GM12878 (cell line): Measurements from ENCODE around the gene UBQLN4. TPM values are rescaled to one million over a fixed set of nuclear protein-coding genes. Genes with fewer than 3 reads are reported as not detected.

Experiments used
- ATAC-seq: fragments of 200-7000 bp; cut with Tn5 transposase; 3 replicates; pipeline ENCODE4 v1.9.1; 2020; ENCODE audit warnings: mild to moderate bottlenecking, moderate library complexity
- BruUV-seq: library from RNA; stranded (reverse); fragments of 400-500 nt; replicated peaks from 2 replicates; lab custom pipeline; 2021; lab: Mats Ljungman, UMichigan
- CTCF ChIA-PET: fragments of 300-600 bp; sonication (Branson Sonifier 250); formaldehyde crosslinking; extraction: SDS; loops from one replicate; lab custom pipeline; 2021; ENCODE audit warnings: inconsistent platforms; lab: Yijun Ruan, JAX
- POLR2A ChIA-PET: fragments of 350-600 bp; formaldehyde crosslinking; extraction: SDS; loops from one replicate; lab custom pipeline; 2021; ENCODE audit warnings: inconsistent platforms; lab: Charles Lee
- RAD21 ChIA-PET: fragments of 300-600 bp; sonication (Branson Sonifier 250); formaldehyde crosslinking; loops from one replicate; lab custom pipeline; 2023; ENCODE audit warnings: antibody characterized with exemption; ENCODE audit not compliant: unreplicated experiment; lab: Charles Lee
- SMC1A ChIA-PET: fragments of 300-600 bp; sonication (Branson Sonifier 250); formaldehyde crosslinking; loops from one replicate; lab custom pipeline; 2023; ENCODE audit not compliant: unreplicated experiment, uncharacterized antibody; lab: Charles Lee
- DNase-seq: peaks from one replicate; pipeline ENCODE4 v3.0.0-alpha.2; 2011; ENCODE audit warnings: low read depth, low spot score
- FAIRE-seq: peaks from 3 replicates; lab custom pipeline; 2011; peaks lifted over from hg19 to GRCh38; lab: Jason Lieb, UNC
- H2AFZ ChIP-seq: 2 replicates; pipeline ENCODE4 v1.6.0; 2011; ENCODE audit warnings: low read depth, low read length, control low read depth; ENCODE audit not compliant: control insufficient read depth
- H3K27ac ChIP-seq: 2 replicates; pipeline ENCODE4 v1.5.1; 2011; ENCODE audit warnings: control low read depth; ENCODE audit not compliant: control insufficient read depth, insufficient read depth
- H3K27me3 ChIP-seq, 2 experiments: replicated peaks in 1 of 2; 2 replicates each; pipeline versions ENCODE4 v1.6.0 to v1.6.1; 2011; ENCODE audit warnings: low read length in 1 of 2; ENCODE audit not compliant: control insufficient read depth in 2 of 2, insufficient read depth in 2 of 2
- H3K36me3 ChIP-seq, 2 experiments: 2 replicates each; pipeline ENCODE4 v1.5.1; 2011; ENCODE audit warnings: low read length in 1 of 2; ENCODE audit not compliant: control insufficient read depth in 2 of 2, insufficient read depth in 2 of 2
- H3K4me1 ChIP-seq: 2 replicates; pipeline ENCODE4 v1.6.1; 2011; ENCODE audit warnings: mild to moderate bottlenecking, low read length, moderate library complexity, mixed read lengths; ENCODE audit not compliant: control insufficient read depth, insufficient read depth
- H3K4me2 ChIP-seq: 2 replicates; pipeline ENCODE4 v1.6.0; 2011; ENCODE audit warnings: control low read depth; ENCODE audit not compliant: control insufficient read depth, insufficient read depth
- H3K4me3 ChIP-seq: fragments of 200-600 bp; sonication (generic); 2 replicates; pipeline ENCODE4 v1.5.1; 2016
- H3K79me2 ChIP-seq: 2 replicates; pipeline ENCODE4 v1.6.0; 2011; ENCODE audit warnings: low read length; ENCODE audit not compliant: control insufficient read depth, insufficient read depth
- H3K9ac ChIP-seq: 2 replicates; pipeline ENCODE4 v1.8.0; 2011; ENCODE audit warnings: low read length, control low read depth, mixed read lengths; ENCODE audit not compliant: control insufficient read depth, insufficient read depth
- H3K9me3 ChIP-seq: replicated peaks from 3 replicates; pipeline ENCODE4 v1.5.1; 2011; ENCODE audit warnings: mild to moderate bottlenecking, low read length; ENCODE audit not compliant: control insufficient read depth, insufficient read depth
- H4K20me1 ChIP-seq: 2 replicates; pipeline ENCODE4 v1.6.0; 2011; ENCODE audit not compliant: control insufficient read depth, insufficient read depth
- BACH1 ChIP-seq: fragments of 450-650 bp; IDR thresholded peaks from 2 replicates; pipeline ENCODE4 v1.6.1; 2017; ENCODE audit warnings: mild to moderate bottlenecking, borderline replicate concordance
- CBX5 ChIP-seq: sonication (generic); IDR thresholded peaks from 2 replicates; pipeline ENCODE4 v1.6.1; 2016; ENCODE audit warnings: low read depth, moderate library complexity, mild to moderate bottlenecking, inconsistent platforms
- CREB1 ChIP-seq: IDR thresholded peaks from 2 replicates; pipeline ENCODE4 v1.6.1; 2012; ENCODE audit warnings: low read depth, mild to moderate bottlenecking, inconsistent platforms
- DPF2 ChIP-seq: fragments of 450-650 bp; IDR thresholded peaks from 2 replicates; pipeline ENCODE4 v1.6.1; 2017; ENCODE audit warnings: mild to moderate bottlenecking
- EED ChIP-seq: sonication (generic); IDR thresholded peaks from 2 replicates; pipeline ENCODE4 v1.6.1; 2016; ENCODE audit warnings: antibody characterized with exemption, low read depth
- GABPA ChIP-seq: IDR thresholded peaks from 2 replicates; pipeline ENCODE4 v1.6.1; 2014; ENCODE audit warnings: antibody characterized with exemption, low read depth, mild to moderate bottlenecking, inconsistent platforms
- IKZF1 ChIP-seq: fragments of 450-650 bp; conservative IDR thresholded peaks from 2 replicates; pipeline ENCODE4 v1.6.1; 2017; ENCODE audit warnings: antibody characterized with exemption, mild to moderate bottlenecking
- JUNB ChIP-seq: IDR thresholded peaks from 2 replicates; pipeline ENCODE4 v1.6.1; 2016; ENCODE audit warnings: antibody characterized with exemption, mild to moderate bottlenecking
- KDM1A ChIP-seq: fragments of 200-600 bp; sonication (generic); IDR thresholded peaks from 2 replicates; pipeline ENCODE4 v1.6.1; 2016; ENCODE audit warnings: borderline replicate concordance
- KLF5 ChIP-seq: fragments of 450-650 bp; IDR thresholded peaks from 2 replicates; pipeline ENCODE4 v1.6.1; 2014; ENCODE audit warnings: mild to moderate bottlenecking; ENCODE audit not compliant: partially characterized antibody
- SREBF2 ChIP-seq: IDR thresholded peaks from 2 replicates; pipeline ENCODE4 v1.6.1; 2012; ENCODE audit warnings: mild to moderate bottlenecking, low read length
- ZNF207 ChIP-seq: fragments of 450-650 bp; IDR thresholded peaks from 2 replicates; pipeline ENCODE4 v1.6.1; 2014; ENCODE audit warnings: antibody characterized with exemption, mild to moderate bottlenecking, borderline replicate concordance
- ZNF274 ChIP-seq: IDR thresholded peaks from one replicate; pipeline ENCODE4 v1.8.0; 2011; ENCODE audit not compliant: insufficient read length, insufficient read depth
- WGBS: methylation state at CpG from one replicate; pipeline ENCODE4 v1.1.6; 2016; ENCODE audit warnings: low lambda C conversion rate; ENCODE audit not compliant: insufficient replicate concordance, insufficient coverage; ENCODE audit errors: missing lambda C conversion rate; 5-methylcytosine and 5-hydroxymethylcytosine counted together
- in situ Hi-C: fragments of 300-500 bp; cut with MboI; formaldehyde crosslinking; loops from 9 replicates; pipeline ENCODE4 v1.14.3; 2018; ENCODE audit warnings: mixed read lengths
- intact Hi-C: fragments of 100-400 bp; cut with micrococcal nuclease; formaldehyde crosslinking; loops from one replicate; pipeline ENCODE4 v1.14.2; 2022; ENCODE audit not compliant: unreplicated experiment
- polyA plus RNA-seq, 11 experiments: library from polyadenylated mRNA; depleted of rRNA in 4 of 11; unstranded in 6 of 11; stranded (reverse) in 5 of 11; fragments of >200 nt; fragmentation: Nextera tagmentation in 4 of 11; fragmentation: Illumina TruSeq in 1 of 11; extraction: Ambion mirVana in 4 of 11; extraction: Trizol in 1 of 11; gene quantifications; 1 replicate in 1 of 11; 2 replicates in 10 of 11; pipeline versions ENCODE4 v1.2.1 to v1.2.3, GENCODE V29; 2011 to 2016; ENCODE audit warnings: inconsistent platforms in 2 of 11, missing spikeins in 2 of 11, low read depth in 1 of 11
- total RNA-seq, 4 experiments: library from RNA; depleted of rRNA in 3 of 4; stranded (reverse); fragments of >200 nt in 3 of 4; fragmentation: Illumina TruSeq in 1 of 4; extraction: Trizol in 1 of 4; gene quantifications; 2 replicates each; pipeline versions ENCODE4 v1.2.1 to v1.2.3, GENCODE V29; 2013 to 2021
- TF ChIP-seq, protein P1 (sequence below): IDR thresholded peaks from 2 replicates; pipeline ENCODE4 v1.6.1; 2012; ENCODE audit warnings: low read depth, low read length, improper control_type of control experiment

Gene UBQLN4
- total and polyA plus RNA-seq, 10 of the 15 experiments (the other 5 are each of a cell fraction or from before 2014, with no cell fraction given), result 10.0 to 44.6 (median 19.7) TPM

DNA sequence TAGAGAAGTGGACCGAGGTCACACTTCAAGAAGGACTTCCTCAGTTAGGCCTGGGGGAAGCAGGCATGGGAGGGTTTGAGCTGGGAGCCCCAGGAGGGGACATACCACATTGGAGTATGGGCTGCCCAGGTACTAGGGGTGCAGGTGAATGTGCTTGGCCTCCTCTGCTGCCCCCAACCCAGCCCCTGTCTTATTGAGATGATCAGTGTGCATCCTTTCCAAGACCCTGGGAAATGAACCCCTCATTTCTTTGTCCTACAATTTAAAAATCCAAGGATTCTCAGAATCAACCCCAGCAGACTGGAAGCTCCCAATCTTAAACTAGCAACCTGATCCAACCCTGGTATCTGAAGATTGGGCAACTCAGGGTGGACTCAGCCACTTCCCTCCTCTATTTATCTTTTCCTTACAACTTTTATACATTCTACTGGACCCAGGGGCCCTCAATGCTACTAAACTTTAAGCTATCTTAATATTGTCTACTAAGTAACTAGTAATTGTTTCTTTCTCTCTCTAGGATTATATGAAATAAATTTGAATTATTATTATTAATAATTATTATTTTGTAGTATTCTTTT is 19.6 kb upstream of the UBQLN4 start:
- Histone ChIP-seq H4K20me1 (no peaks in the 10 kb centered on the region), H3K9ac (no peak overlapping the region), H3K4me2 (no peak overlapping the region), H3K79me2 (peaks cover 2% of the 10 kb centered on the region; the same call in 1 of the 2 replicates), H3K27me3 (no peaks in the 10 kb centered on the region), H3K27ac (no peak overlapping the region), H3K36me3 (no peaks in the 10 kb centered on the region), H2AFZ (no peak overlapping the region), H3K4me3 (no peak overlapping the region), H3K4me1 (peaks cover 10% of the 10 kb centered on the region), H3K9me3 (no peaks in the 10 kb centered on the region; the same call in 2 of the 3 replicates)
- 0% methylated on average over 1 of the region's 1 CpG for WGBS
- FAIRE-seq (no peak), DNase-seq (no peak), ATAC-seq (no peak)
- in situ Hi-C loops, result no loop called here
- CTCF ChIA-PET, result interaction anchor here (0.5 to 2.4 kb wide), 5 partner anchors 10 to 135 kb away, joined by 3 to 6 read pairs (median 3); no protein-coding TSS in a partner anchor
- BruUV-seq, result no TSS peak
- no peak for TF ChIP-seq IKZF1
- TF ChIP-seq JUNB, result no peak
- no peak for TF ChIP-seq ZNF274
- TF ChIP-seq BACH1, result no peak
- TF ChIP-seq, protein P1, sequence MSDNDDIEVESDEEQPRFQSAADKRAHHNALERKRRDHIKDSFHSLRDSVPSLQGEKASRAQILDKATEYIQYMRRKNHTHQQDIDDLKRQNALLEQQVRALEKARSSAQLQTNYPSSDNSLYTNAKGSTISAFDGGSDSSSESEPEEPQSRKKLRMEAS, result no peak
- SMC1A ChIA-PET, result interaction anchor here (0.6 to 1.5 kb wide), 2 partner anchors 10 to 32 kb away, joined by 3 read pairs; partner anchors contain the start of gene MEX3A
- intact Hi-C loops, result no loop called here
- POLR2A ChIA-PET, result interaction anchor here (0.5 kb wide), 1 partner anchor 13 kb away, joined by 3 read pairs; no protein-coding TSS in a partner anchor
- RAD21 ChIA-PET, result interaction anchor here (1.0 kb wide), 1 partner anchor 56 kb away, joined by 3 read pairs; no protein-coding TSS in a partner anchor

DNA sequence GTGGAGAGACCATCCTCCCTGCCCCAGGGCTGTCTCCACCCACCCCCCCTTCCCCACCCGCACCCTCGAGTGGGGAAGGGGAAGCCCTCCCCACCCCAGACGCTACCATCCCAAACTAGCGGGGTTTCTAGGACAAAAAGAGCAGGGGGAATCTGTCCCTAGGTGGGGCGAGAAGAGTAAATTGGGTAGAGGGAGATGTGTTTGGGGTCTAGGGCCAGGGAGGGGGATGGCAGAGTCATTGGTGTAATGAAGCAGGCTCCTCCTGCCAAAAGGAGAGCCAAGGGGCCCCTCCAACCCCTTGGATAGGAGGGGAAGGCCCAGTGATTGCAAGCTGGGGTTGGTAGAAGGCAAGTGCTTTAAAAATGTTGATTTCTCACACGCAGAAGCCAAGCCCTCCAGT is 18.7 kb upstream of the UBQLN4 start:
- Histone ChIP-seq H3K79me2 (peaks cover 2% of the 10 kb centered on the region; the same call in 1 of the 2 replicates), H3K27me3 (no peaks in the 10 kb centered on the region), H3K36me3 (no peaks in the 10 kb centered on the region), H3K4me2 (no peak overlapping the region), H3K9ac (no peak overlapping the region), H3K4me1 (peaks cover 10% of the 10 kb centered on the region), H2AFZ (no peak overlapping the region), H3K4me3 (no peak overlapping the region), H4K20me1 (no peaks in the 10 kb centered on the region), H3K27ac (no peak overlapping the region), H3K9me3 (no peaks in the 10 kb centered on the region; the same call in 2 of the 3 replicates)
- no peak for FAIRE-seq
- no peak for TF ChIP-seq DPF2
- TF ChIP-seq GABPA, result no peak
- TF ChIP-seq KDM1A, result no peak
- no peak for TF ChIP-seq ZNF207
- TF ChIP-seq CBX5, result no peak
- TF ChIP-seq EED, result no peak
- TF ChIP-seq SREBF2, result no peak
- no peak for TF ChIP-seq KLF5
- no peak for TF ChIP-seq CREB1
- ChIA-PET POLR2A (no interaction called here), CTCF (interaction anchor here (0.5 to 2.4 kb wide), 3 partner anchors 9 to 134 kb away, joined by 3 to 6 read pairs (median 4); no protein-coding TSS in a partner anchor), SMC1A (interaction anchor here (1.5 kb wide), 1 partner anchor 10 kb away, joined by 3 read pairs; the partner anchor contains the start of gene MEX3A), RAD21 (interaction anchor here (1.0 kb wide), 1 partner anchor 57 kb away, joined by 3 read pairs; no protein-coding TSS in a partner anchor)
- WGBS, result 79% methylated on average over 4 of the region's 6 CpGs
- intact Hi-C loops, result no loop called here
- in situ Hi-C loops, result no loop called here
- no TSS peak for BruUV-seq
- ATAC-seq, result no peak
- DNase-seq, result no peak
